ENCODE measurements around the gene MAB21L4.

Gene MAB21L4

GRCh38 chr2:240895656-240896388, at the start of gene MAB21L4:
TSS of gene MAB21L4 (minus strand) at chr2:240896156. CDS start at chr2:240895997, 159 bp downstream.
- DNase-seq, result no peak

DNA sequence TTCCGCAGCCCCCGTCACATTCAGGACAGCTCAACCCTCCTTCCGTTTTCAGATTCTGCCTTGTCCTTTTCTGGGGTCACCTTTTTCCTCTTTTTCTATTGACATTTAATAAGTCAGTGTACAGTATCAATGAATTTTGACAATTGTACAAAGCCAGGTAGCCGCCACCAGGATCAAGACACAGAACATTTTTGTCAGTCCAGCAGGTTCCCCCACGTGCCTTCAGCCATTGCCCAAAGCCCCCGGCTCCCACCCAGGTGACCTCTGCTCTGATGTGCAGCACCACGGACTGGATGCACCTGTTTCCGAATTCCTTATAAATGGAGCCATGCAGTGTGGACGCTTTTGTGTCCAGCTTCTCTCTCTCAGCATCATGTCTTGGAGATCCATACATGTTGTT, 40.1 kb upstream of the MAB21L4 start:
- DNase-seq, result no peak

GRCh38 chr2:240935103-240935876, 39.3 kb upstream of the MAB21L4 start:
- DNase-seq, result no peak

- no peak for DNase-seq
Observed at GRCh38 chr2:240934701-240935102, 38.7 kb upstream of the MAB21L4 start.

GRCh38 chr2:240933966-240934700, 38.2 kb upstream of the MAB21L4 start:
- DNase-seq, result no peak

- no peak for DNase-seq
Observed at GRCh38 chr2:240933048-240933965, 37.4 kb upstream of the MAB21L4 start.

DNA sequence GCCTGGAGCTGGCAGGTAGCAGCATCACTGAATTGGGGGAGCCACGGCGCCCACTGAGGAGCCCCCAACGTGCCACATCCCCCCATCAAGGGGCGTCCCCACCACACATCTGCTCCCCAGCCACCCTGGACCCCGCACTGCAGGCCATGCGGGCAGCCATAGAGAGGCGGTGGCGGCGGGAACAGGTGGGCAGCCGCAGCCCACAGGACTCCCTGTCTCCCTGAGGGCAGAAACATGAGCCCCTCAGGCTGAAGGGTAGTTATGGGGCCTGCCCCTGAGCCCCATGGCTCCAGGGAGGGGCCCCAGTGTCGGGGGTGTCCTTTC, 36.7 kb upstream of the MAB21L4 start:
- DNase-seq, result no peak

- DNase-seq, result no peak
Observed at GRCh38 chr2:240932001-240932723, 36.2 kb upstream of the MAB21L4 start.

- no peak for DNase-seq
Observed at GRCh38 chr2:240931319-240931949, 35.5 kb upstream of the MAB21L4 start.

DNA sequence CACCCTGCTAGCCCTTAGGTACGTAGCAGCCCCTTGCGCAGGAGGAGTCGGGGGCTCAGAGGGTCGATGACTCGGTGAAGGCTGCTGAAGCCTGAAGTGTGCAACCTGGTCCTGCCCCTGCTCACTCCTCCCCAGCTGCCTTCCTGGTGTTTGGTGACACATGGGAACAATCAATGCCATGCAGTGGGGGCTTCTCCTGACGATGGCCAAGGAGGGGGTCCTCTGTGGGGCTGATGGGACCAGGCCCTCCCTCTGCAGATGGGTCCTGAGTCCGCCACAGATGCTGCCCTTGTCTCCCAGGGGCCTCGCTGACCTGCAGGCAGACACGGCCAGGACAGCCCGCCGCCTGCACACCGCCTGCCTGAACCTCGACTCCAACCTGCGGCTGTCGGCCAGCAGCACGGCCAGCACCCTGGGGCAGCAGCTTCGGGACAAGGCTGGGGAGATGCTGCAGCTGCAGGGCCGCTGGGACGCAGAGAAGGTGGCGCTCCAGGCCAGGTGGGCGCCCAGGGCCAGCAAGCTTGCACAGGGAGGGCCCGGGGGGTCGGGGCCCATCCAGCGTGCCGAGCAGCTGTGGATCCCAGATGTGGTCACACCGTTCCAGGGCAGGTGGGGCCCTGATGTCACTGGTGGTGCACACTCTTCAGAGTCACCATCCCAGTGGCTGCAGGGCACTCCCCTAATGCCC, 34.8 kb upstream of the MAB21L4 start:
- no peak for DNase-seq

GRCh38 chr2:240930096-240930630, 34.2 kb upstream of the MAB21L4 start:
- DNase-seq, result no peak

DNA sequence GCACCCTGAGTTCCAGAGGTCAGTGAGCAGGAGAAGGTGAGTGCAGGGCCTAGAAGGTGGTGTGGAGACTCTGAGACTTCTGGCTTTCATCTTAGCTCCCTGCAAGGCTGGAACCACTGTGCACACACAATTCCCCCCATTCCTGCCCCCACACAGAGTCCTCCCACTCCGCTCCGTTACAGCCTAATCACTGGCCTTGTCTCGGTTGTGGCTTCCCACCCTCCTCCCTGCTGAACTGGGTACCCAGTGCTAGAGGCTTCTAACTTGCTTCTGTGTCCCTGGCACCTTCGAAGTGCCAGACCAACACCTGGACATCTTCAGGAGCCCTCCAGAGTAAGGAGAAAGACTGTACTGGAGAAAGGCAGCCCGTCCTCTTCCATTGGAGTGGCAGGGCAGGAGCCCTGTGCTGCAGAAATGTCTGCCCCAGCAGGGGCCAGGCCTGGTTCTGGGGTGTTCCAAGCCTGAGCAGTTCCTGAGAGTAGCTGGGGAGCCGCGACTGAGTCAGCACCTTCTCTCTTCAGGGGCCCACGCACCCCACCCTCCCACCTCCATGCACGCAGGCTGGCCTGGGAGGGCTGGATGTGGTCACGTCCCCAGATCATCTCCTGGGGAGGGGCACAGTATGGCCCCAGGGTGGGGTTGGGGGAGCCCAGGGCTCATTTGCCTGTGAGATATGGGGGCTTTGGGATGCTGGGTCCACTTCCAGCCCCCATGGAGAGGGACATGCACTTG, 33.6 kb upstream of the MAB21L4 start:
- DNase-seq, result no peak

GRCh38 chr2:240928476-240929363, 32.8 kb upstream of the MAB21L4 start:
- no peak for DNase-seq

DNA sequence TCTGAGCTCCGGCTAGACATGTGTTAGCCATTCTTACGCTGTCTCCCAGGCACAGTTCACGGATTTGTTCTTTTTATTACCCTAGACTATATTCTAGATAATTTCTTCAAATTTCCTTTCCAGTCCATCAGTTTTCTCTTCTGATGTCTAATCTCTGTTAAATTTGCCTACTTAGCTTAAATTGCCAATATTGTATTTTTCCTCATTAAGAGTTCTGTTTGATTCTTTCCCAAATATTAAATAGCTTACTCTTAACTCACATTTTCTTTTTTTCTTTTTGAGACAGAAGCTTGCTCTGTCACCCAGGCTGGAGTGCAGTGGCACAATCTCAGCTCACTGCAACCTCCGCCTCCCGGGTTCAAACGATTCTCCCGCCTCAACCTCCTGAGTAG, 31.4 kb upstream of the MAB21L4 start:
- no peak for DNase-seq

- no peak for DNase-seq
Observed at GRCh38 chr2:240926516-240927389, 30.8 kb upstream of the MAB21L4 start.

DNA sequence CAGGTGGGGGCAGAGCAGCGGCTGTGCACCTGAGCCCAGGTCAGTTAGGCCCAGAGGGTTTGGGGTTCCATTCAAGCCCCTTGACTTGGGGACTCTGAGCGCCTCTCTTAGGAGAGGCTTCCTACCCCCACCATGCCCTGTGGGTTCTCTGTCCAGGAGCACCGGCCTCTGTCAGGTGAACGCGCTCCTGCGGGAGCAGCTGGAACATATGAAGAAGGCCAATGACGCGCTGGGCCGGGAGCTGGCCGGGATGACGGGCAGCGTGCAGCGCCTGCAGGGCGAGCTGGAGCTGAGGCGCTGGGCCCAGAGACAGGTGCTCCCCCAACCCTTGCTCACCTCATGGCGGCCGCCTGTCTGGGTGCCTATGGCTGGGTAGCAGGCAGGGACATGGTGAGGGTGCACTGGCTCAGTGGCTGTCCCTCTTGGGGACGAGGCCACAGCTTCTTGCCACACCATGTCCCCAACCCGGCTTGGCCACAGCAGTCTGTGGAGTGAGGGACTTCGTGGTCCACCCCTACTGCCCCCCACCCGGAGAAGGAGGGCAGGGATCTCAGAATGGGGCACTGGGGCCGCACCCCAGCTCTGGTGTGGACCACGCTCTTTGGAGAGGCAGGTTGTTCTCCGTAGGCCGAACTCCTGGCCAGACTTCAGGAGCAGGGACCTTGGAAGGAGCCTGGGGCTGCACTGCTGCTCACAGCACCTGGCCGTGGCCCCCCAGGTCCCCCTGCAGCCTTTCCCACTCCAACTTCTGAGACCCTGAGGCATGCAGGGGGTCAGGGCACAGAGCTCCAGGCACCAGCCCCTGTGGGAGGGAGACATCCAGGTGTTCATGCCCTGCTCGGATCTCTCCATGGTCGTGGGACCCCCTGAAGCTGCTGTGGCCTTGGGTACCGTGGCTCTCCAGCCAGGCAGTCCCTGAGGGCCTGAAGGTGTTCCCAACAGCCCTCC, 29.9 kb upstream of the MAB21L4 start:
- DNase-seq, result no peak

GRCh38 chr2:240925191-240925567, 29.2 kb upstream of the MAB21L4 start:
- DNase-seq, result no peak

All from NCI-H2029 treated with DMSO at 0.1 percent for 48 hours (cell line).